ENCODE results near the gene SPAG9.

- TF ChIP-seq POLR2A (IDR thresholded peaks at IDR 0.05) (no peak), CTCF (IDR thresholded peaks at IDR 0.05) (no peak)
Observed at GRCh38 chr17:50918071-50918932, 202.4 kb downstream of the SPAG9 start.
